ENCODE measurements around the gene ABCC4. TPM values are rescaled to one million over a fixed set of nuclear protein-coding genes. Genes with fewer than 3 reads are reported as not detected.
A peak's percentile ranks its signal among the peaks of the same experiment; 100 is the strongest.
"Not testable (repeated sequence)": the region's sequence is repeated elsewhere in the genome, so short reads cannot be mapped to it uniquely, and the experiment has no call there.

Gene ABCC4
- total RNA-seq, 1 donor from 2014 or later: 1.7 TPM

GRCh38 chr13:95193509-95194230 is 107.6 kb downstream of the ABCC4 start:
- Mint-ChIP-seq H3K27me3 (ENCODE audit: unreplicated experiment) (no peaks in the 10 kb centered on the region), H3K36me3 (ENCODE audit: unreplicated experiment) (no peaks in the 10 kb centered on the region), H3K4me3 (ENCODE audit: unreplicated experiment) (no peak overlapping the region), H3K27ac (ENCODE audit: unreplicated experiment) (no peak overlapping the region), H3K4me1 (ENCODE audit: low read depth, unreplicated experiment) (no peaks in the 10 kb centered on the region), H3K9me3 (ENCODE audit: unreplicated experiment) (peaks cover 3% of the 10 kb centered on the region)
- DNase-seq: no peak
- TF ChIP-seq, protein P1, sequence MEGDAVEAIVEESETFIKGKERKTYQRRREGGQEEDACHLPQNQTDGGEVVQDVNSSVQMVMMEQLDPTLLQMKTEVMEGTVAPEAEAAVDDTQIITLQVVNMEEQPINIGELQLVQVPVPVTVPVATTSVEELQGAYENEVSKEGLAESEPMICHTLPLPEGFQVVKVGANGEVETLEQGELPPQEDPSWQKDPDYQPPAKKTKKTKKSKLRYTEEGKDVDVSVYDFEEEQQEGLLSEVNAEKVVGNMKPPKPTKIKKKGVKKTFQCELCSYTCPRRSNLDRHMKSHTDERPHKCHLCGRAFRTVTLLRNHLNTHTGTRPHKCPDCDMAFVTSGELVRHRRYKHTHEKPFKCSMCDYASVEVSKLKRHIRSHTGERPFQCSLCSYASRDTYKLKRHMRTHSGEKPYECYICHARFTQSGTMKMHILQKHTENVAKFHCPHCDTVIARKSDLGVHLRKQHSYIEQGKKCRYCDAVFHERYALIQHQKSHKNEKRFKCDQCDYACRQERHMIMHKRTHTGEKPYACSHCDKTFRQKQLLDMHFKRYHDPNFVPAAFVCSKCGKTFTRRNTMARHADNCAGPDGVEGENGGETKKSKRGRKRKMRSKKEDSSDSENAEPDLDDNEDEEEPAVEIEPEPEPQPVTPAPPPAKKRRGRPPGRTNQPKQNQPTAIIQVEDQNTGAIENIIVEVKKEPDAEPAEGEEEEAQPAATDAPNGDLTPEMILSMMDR (IDR thresholded peaks at IDR 0.05; ENCODE audit: partially characterized antibody, unreplicated experiment): no peak

DNA sequence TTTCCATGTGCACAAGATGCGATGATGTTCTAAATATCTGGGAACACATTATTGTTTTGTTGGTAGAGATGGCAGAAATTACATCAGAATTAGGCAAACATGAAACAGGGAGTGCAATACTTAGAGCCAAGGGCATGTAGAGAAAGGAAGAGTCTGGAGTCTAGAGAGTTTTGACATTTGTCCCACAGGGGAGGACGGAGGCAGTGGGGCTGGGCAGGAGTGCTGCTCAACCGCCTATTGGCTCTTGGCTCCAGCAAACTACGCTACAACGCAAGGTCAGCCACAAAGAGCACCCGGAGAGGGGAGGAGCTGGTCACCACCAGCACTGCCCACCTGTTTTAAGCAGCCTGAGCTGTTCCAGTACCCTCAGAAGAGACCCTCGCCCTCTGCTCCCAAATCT is 108.3 kb downstream of the ABCC4 start:
- Mint-ChIP-seq H3K9me3 (ENCODE audit: unreplicated experiment) (peaks cover 3% of the 10 kb centered on the region), H3K27ac (ENCODE audit: unreplicated experiment) (no peak overlapping the region), H3K4me3 (ENCODE audit: unreplicated experiment) (no peak overlapping the region), H3K27me3 (ENCODE audit: unreplicated experiment) (no peaks in the 10 kb centered on the region), H3K4me1 (ENCODE audit: low read depth, unreplicated experiment) (no peaks in the 10 kb centered on the region), H3K36me3 (ENCODE audit: unreplicated experiment) (no peaks in the 10 kb centered on the region)
- no peak for DNase-seq
- TF ChIP-seq, protein P1 (IDR thresholded peaks at IDR 0.05; ENCODE audit: partially characterized antibody, unreplicated experiment): no peak

DNA sequence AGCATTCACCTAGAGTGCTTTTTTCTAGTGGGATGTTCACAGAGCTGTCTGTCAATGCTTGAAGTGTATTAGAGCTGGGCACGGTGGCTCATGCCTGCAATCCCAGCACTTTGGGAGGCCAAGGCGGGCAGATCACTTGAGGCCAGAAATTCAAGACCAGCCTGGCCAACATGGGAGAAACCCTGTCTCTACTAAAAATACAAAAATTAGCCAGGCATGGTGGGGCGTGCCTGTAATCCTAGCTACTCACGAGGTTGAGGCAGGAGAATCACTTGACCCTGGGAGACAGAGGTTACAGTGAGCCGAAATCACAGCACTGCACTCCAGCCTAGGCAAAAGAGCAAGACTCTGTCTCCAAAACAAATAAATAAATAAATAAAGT is 108.7 kb downstream of the ABCC4 start:
- not testable (repeated sequence) for H3K4me3 Mint-ChIP-seq (ENCODE audit: unreplicated experiment); H3K27me3 Mint-ChIP-seq (ENCODE audit: unreplicated experiment); DNase-seq; H3K9me3 Mint-ChIP-seq (ENCODE audit: unreplicated experiment); H3K4me1 Mint-ChIP-seq (ENCODE audit: low read depth, unreplicated experiment); H3K27ac Mint-ChIP-seq (ENCODE audit: unreplicated experiment); H3K36me3 Mint-ChIP-seq (ENCODE audit: unreplicated experiment)

DNA sequence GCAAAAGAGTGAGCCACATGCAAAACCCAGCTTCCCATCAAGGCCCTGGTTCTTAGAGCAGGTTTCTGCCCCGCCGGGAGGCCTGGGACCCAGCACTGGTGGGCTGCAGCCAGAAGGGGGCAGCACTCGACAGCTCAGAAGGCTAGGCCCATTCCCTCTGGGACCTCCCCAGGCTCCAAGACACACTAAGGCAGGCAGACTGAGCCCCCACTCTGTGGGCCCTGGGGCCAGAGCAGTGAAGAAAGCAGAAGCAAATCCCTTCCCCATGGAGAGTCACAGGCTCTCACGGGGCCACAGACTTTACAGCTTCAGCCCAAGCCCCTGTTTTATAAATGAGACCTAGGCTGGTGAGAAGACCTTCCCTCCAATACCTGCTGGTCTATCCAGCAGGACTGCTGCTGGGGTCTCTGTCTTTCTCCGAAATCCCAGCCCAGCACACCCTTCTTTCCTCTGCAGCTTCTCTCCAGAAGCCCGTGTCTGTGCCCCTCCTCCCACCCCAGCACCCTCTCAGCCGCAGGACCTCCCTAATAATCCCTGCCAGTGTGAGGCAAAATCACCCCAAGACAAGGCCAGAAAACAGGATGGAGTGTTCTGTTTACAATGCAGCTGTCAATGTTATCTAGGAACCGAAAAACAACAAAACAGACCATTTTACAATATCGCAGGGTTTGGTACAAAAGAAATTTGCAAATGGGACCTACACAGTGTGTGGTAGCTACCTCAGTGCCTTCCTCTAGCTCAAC is 109.3 kb downstream of the ABCC4 start:
- peaks cover 3% of the 10 kb centered on the region for H3K9me3 Mint-ChIP-seq (ENCODE audit: unreplicated experiment)
- no peak overlapping the region for H3K27ac Mint-ChIP-seq (ENCODE audit: unreplicated experiment)
- TF ChIP-seq, protein P1 (IDR thresholded peaks at IDR 0.05; ENCODE audit: partially characterized antibody, unreplicated experiment): peak; percentile 91
- H3K27me3 Mint-ChIP-seq (ENCODE audit: unreplicated experiment): no peaks in the 10 kb centered on the region
- no peaks in the 10 kb centered on the region for H3K4me1 Mint-ChIP-seq (ENCODE audit: low read depth, unreplicated experiment)
- peak; percentile 95 for DNase-seq
- no peak overlapping the region for H3K4me3 Mint-ChIP-seq (ENCODE audit: unreplicated experiment)
- H3K36me3 Mint-ChIP-seq (ENCODE audit: unreplicated experiment): no peaks in the 10 kb centered on the region

- no peak for DNase-seq
- Mint-ChIP-seq H3K4me3 (ENCODE audit: unreplicated experiment) (no peak overlapping the region), H3K27ac (ENCODE audit: unreplicated experiment) (no peak overlapping the region), H3K9me3 (ENCODE audit: unreplicated experiment) (no peaks in the 10 kb centered on the region), H3K27me3 (ENCODE audit: unreplicated experiment) (peaks cover 2% of the 10 kb centered on the region), H3K4me1 (ENCODE audit: low read depth, unreplicated experiment) (no peaks in the 10 kb centered on the region), H3K36me3 (ENCODE audit: unreplicated experiment) (no peaks in the 10 kb centered on the region)
- TF ChIP-seq, protein P1 (IDR thresholded peaks at IDR 0.05; ENCODE audit: partially characterized antibody, unreplicated experiment): no peak
These were observed 113.1 kb downstream of the ABCC4 start for GRCh38 chr13:95188128-95188527.

Data from glutamatergic neuron (in vitro differentiated cells).